Natural killer cell (primary cell): ENCODE data around the gene SEMA6A. TPM values are rescaled to one million over a fixed set of nuclear protein-coding genes. Genes with fewer than 3 reads are reported as not detected.

Experiments
- ATAC-seq, 3 donors: fragments of 150-1000 bp in 2 of 3; fragments of 200-7000 bp in 1 of 3; cut with Tn5 transposase; 1 replicate in 1 of 3; 2 replicates in 2 of 3; pipeline ENCODE4 v1.10.0; 2021; ENCODE audit warnings: mild to moderate bottlenecking in 2 of 3, moderate library complexity in 2 of 3
- DNase-seq, 2 donors: peaks; one replicate each; pipeline versions ENCODE4 v3.0.0 to v3.0.0-alpha.2; 2013 to 2021; ENCODE audit warnings: mixed read lengths in 1 of 2
- H3K27ac ChIP-seq: one replicate; pipeline ENCODE4 v1.5.1; 2013; ENCODE audit warnings: mild to moderate bottlenecking, low read length
- H3K27me3 ChIP-seq: one replicate; pipeline ENCODE4 v1.6.1; 2013; ENCODE audit warnings: low read length; ENCODE audit not compliant: control insufficient read depth, insufficient read depth
- H3K36me3 ChIP-seq: one replicate; pipeline ENCODE4 v1.6.1; 2013; ENCODE audit warnings: low read length; ENCODE audit not compliant: control insufficient read depth, insufficient read depth
- H3K4me1 ChIP-seq: one replicate; pipeline ENCODE4 v1.6.1; 2013; ENCODE audit warnings: low read length; ENCODE audit not compliant: control insufficient read depth, insufficient read depth
- H3K4me3 ChIP-seq: one replicate; pipeline ENCODE4 v1.5.1; 2013; ENCODE audit warnings: low read length
- H3K9me3 ChIP-seq: one replicate; pipeline ENCODE4 v1.6.1; 2013; ENCODE audit warnings: low read length; ENCODE audit not compliant: control insufficient read depth, insufficient read depth
- H3K27ac Mint-ChIP-seq, 2 donors: one replicate each; pipeline ENCODE4 v1.8.0; 2022; ENCODE audit warnings: mild to moderate bottlenecking in 2 of 2, mixed read lengths in 2 of 2, moderate library complexity in 1 of 2
- H3K27me3 Mint-ChIP-seq, 2 donors: one replicate each; pipeline ENCODE4 v1.8.0; 2022; ENCODE audit warnings: low read depth in 2 of 2, mixed read lengths in 2 of 2
- H3K36me3 Mint-ChIP-seq: one replicate; pipeline ENCODE4 v1.8.0; 2022; ENCODE audit warnings: mixed read lengths
- H3K4me1 Mint-ChIP-seq, 2 donors: one replicate each; pipeline ENCODE4 v1.8.0; 2022; ENCODE audit warnings: mixed read lengths in 2 of 2
- H3K4me3 Mint-ChIP-seq: one replicate; pipeline ENCODE4 v1.8.0; 2022; ENCODE audit warnings: mild to moderate bottlenecking, moderate library complexity, mixed read lengths
- H3K9me3 Mint-ChIP-seq, 2 donors: one replicate each; pipeline ENCODE4 v1.8.0; 2022; ENCODE audit warnings: mixed read lengths in 2 of 2
- WGBS: methylation state at CpG from one replicate; pipeline ENCODE4 v1.1.7; 2013; ENCODE audit warnings: missing lambda C conversion rate; ENCODE audit not compliant: insufficient coverage; 5-methylcytosine and 5-hydroxymethylcytosine counted together
- intact Hi-C: fragments of 100-400 bp; cut with micrococcal nuclease; formaldehyde crosslinking; loops from one replicate; pipeline ENCODE4 v1.14.2; 2022
- total RNA-seq, 4 donors: library from RNA; stranded (reverse); fragments of 120-200 nt in 1 of 4; gene quantifications; one replicate each; pipeline versions ENCODE4 v1.2.3 to v1.2.4, GENCODE V29; 2013 to 2022
- TF ChIP-seq, protein P1 (sequence below): fragments of 200-600 bp; IDR thresholded peaks from one replicate; pipeline ENCODE4 v1.8.0; 2022; ENCODE audit warnings: antibody characterized with exemption

The SEMA6A gene
- total RNA-seq, 3 donors from 2014 or later (not counting 1 experiment from before 2014, with no cell fraction given), result not detected

DNA sequence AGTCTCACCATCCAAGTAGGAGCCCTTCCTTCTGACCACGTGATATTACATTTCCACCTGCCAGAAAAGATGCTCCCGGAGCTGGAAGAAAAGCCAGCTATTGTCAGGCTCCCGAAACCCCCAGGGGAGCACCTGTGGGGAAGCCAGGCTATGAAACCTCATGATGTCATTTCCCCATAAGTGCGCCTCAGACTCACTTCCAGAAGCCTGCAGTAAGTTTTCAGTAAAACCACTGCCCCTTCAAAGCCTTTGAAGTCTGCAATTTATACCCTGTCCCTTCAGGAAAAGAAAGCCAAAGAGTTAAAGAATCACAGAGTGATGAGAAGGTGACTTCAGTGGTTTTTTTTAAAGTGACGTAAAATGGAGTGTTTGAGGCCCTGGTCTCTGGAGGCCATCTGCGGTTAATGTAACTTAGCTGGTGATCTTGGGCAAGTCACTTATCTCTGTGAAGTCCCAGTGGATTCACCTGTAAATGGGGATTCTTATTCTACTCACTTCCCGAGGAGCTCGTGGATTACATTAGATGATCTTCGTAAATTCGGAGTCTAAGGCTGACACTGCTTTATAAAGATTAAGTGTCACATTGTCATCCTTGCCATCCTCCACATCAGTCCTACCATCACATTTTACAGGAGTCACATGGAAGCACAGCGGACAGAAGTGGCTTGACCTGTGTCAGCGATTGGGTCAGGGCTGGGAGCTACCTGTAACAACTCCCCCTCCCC is 2.6 kb upstream of the SEMA6A start:
- Mint-ChIP-seq H3K4me3 (no peak overlapping the region), H3K36me3 (no peaks in the 10 kb centered on the region), H3K27ac (no peak overlapping the region), H3K9me3 (peaks cover 0 to 4% of the 10 kb centered on the region in 2 donors), H3K27me3 (peaks cover 48 to 56% of the 10 kb centered on the region in 2 donors), H3K4me1 (peaks cover 13 to 14% of the 10 kb centered on the region in 2 donors)
- H3K9me3 ChIP-seq, result no peaks in the 10 kb centered on the region
- peaks cover 28% of the 10 kb centered on the region for H3K27me3 ChIP-seq
- intact Hi-C loops, result no loop called here
- no peak for DNase-seq
- no peak overlapping the region for H3K27ac ChIP-seq
- H3K4me1 ChIP-seq, result peaks cover 28% of the 10 kb centered on the region
- no peak for ATAC-seq
- WGBS, result 61% methylated on average over 12 of the region's 12 CpGs
- TF ChIP-seq, protein P1, sequence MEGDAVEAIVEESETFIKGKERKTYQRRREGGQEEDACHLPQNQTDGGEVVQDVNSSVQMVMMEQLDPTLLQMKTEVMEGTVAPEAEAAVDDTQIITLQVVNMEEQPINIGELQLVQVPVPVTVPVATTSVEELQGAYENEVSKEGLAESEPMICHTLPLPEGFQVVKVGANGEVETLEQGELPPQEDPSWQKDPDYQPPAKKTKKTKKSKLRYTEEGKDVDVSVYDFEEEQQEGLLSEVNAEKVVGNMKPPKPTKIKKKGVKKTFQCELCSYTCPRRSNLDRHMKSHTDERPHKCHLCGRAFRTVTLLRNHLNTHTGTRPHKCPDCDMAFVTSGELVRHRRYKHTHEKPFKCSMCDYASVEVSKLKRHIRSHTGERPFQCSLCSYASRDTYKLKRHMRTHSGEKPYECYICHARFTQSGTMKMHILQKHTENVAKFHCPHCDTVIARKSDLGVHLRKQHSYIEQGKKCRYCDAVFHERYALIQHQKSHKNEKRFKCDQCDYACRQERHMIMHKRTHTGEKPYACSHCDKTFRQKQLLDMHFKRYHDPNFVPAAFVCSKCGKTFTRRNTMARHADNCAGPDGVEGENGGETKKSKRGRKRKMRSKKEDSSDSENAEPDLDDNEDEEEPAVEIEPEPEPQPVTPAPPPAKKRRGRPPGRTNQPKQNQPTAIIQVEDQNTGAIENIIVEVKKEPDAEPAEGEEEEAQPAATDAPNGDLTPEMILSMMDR, result no peak
- no peaks in the 10 kb centered on the region for H3K36me3 ChIP-seq
- H3K4me3 ChIP-seq, result no peak overlapping the region

DNA sequence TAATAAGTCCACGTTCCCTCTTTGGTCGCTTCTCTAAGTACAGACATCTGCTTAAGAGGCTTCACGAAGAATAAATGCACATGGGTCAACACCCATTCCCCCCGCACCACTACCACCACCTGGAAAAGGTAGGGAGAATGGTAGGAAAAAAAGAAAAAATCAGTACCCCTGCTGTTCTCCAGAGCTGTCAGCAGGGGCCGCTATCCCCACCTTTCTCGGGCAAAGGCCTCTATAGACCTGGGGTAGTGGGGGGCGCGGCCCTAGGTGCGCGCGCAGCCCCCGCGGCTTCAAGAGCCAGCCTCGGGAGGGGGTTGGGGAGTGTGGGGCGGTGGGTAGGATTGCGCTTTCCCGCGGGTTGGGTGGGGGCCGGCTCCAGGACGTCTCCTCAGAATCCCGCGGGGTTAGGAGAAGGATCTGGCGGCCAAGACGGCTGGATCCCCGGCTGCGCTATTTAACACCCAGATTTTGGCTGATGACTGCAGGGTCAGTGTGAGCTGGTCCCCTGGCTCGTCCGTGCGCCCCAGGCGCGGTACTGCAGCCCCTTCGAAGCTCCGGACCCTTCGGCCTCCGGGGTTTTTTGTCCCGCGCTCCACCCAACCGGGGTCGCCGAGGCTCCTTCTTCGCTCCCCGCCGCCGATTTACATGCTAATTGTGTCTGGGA is 1.6 kb upstream of the SEMA6A start:
- WGBS, result 4% methylated on average over 42 of the region's 44 CpGs
- DNase-seq (peak in 1 of 2 donors; percentile 26), ATAC-seq (no peak)
- H3K4me3 Mint-ChIP-seq, result no peak overlapping the region
- Histone ChIP-seq H3K4me1 (peaks cover 28% of the 10 kb centered on the region), H3K36me3 (no peaks in the 10 kb centered on the region), H3K4me3 (no peak overlapping the region), H3K27me3 (peaks cover 35% of the 10 kb centered on the region), H3K27ac (no peak overlapping the region), H3K9me3 (no peaks in the 10 kb centered on the region)
- peaks cover 54 to 59% of the 10 kb centered on the region in 2 donors for H3K27me3 Mint-ChIP-seq
- intact Hi-C loops, result no loop called here
- no peak overlapping the region for H3K27ac Mint-ChIP-seq
- peaks cover 13 to 14% of the 10 kb centered on the region in 2 donors for H3K4me1 Mint-ChIP-seq
- no peaks in the 10 kb centered on the region for H3K36me3 Mint-ChIP-seq
- TF ChIP-seq, protein P1, result no peak
- peaks cover 0 to 3% of the 10 kb centered on the region in 2 donors for H3K9me3 Mint-ChIP-seq

DNA sequence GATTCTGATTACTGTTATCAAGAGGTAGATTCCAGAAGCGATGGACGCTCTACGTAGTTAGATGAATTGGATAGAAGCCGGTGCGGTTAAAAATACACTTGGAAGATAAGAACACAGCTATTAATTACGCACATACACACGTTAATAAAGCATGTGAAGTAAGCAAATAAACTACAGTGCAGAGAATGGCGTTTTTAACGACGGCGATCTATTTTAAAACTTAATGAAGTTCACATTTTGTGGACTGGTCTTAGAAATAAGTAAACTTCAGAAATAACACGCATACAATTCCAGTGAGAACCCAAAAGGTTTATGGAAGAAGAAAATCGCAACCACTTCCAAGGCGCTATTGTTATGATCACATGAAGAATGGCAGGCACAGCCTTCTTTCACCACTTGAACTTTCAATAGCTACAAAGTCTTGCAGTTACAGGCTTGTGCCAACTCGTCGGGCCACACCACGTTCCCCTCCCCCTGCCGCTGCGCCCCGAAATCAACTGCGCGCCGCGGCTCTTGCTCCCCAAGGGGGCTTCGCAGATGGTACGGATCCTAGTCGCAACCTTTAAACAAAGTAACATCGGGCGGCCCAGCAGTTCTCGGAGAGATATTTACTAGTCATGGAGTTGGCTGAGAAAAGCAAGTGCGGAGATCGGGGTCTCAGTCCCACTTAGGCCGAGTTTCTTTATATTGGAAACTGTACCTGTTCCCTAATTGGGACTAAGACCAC is 866 bp upstream of the SEMA6A start:
- Histone ChIP-seq H3K27ac (no peak overlapping the region), H3K4me1 (peaks cover 28% of the 10 kb centered on the region), H3K36me3 (no peaks in the 10 kb centered on the region), H3K4me3 (no peak overlapping the region), H3K9me3 (no peaks in the 10 kb centered on the region), H3K27me3 (peaks cover 39% of the 10 kb centered on the region)
- intact Hi-C loops, result no loop called here
- WGBS, result 3% methylated on average over 25 of the region's 33 CpGs
- H3K4me3 Mint-ChIP-seq, result peak overlapping the region; percentile 43
- ATAC-seq (no peak), DNase-seq (no peak)
- H3K36me3 Mint-ChIP-seq, result no peaks in the 10 kb centered on the region
- TF ChIP-seq, protein P1, result no peak
- H3K27ac Mint-ChIP-seq, result no peak overlapping the region
- no peaks in the 10 kb centered on the region for H3K9me3 Mint-ChIP-seq
- peaks cover 13 to 14% of the 10 kb centered on the region in 2 donors for H3K4me1 Mint-ChIP-seq
- H3K27me3 Mint-ChIP-seq, result peaks cover 54 to 59% of the 10 kb centered on the region in 2 donors
